ENCODE measurements around the gene FES.
"Not testable (repeated sequence)": the region's sequence is repeated elsewhere in the genome, so short reads cannot be mapped to it uniquely, and the experiment has no call there.

FES gene

GRCh38 chr15:90862964-90863778 lies 21.1 kb upstream of the FES start:
- no peak for DNase-seq

- no peak for DNase-seq
Observed at GRCh38 chr15:90863987-90864386, 20.3 kb upstream of the FES start.

GRCh38 chr15:90864507-90864906 lies 19.8 kb upstream of the FES start:
- DNase-seq = no peak

- DNase-seq = no peak
Observed at GRCh38 chr15:90865702-90866101, 18.6 kb upstream of the FES start.

GRCh38 chr15:90866161-90866715 lies 18.1 kb upstream of the FES start:
- DNase-seq = no peak

GRCh38 chr15:90866800-90867199 lies 17.5 kb upstream of the FES start:
- no peak for DNase-seq

GRCh38 chr15:90868261-90868689 lies 16.0 kb upstream of the FES start, which contains the start of gene FURIN:
Gene FURIN, plus strand, starts transcription at chr15:90868588. Its CDS starts 7,153 bp downstream, at chr15:90875741.
- DNase-seq = no peak

GRCh38 chr15:90869140-90869541 lies 15.2 kb upstream of the FES start:
- DNase-seq = no peak

- DNase-seq = no peak
Observed at GRCh38 chr15:90869601-90870353, 14.5 kb upstream of the FES start.

- DNase-seq = peak; percentile 30
Observed at GRCh38 chr15:90870354-90871138, 13.8 kb upstream of the FES start.

- peak; percentile 44 for DNase-seq
Observed at GRCh38 chr15:90871139-90871715, 13.1 kb upstream of the FES start.

- DNase-seq = peak; percentile 28
Observed at GRCh38 chr15:90871716-90872485, 12.4 kb upstream of the FES start.

GRCh38 chr15:90872486-90873184 lies 11.7 kb upstream of the FES start:
- DNase-seq = no peak

- no peak for DNase-seq
Observed at GRCh38 chr15:90873488-90873997, 10.8 kb upstream of the FES start.

- no peak for DNase-seq
Observed at GRCh38 chr15:90873998-90874605, 10.2 kb upstream of the FES start.

- not testable (repeated sequence) for DNase-seq
Observed at GRCh38 chr15:90874986-90875385, 9.3 kb upstream of the FES start.

- DNase-seq = no peak
Observed at GRCh38 chr15:90875549-90875981, 8.7 kb upstream of the FES start.

- no peak for DNase-seq
Observed at GRCh38 chr15:90876046-90876445, 8.3 kb upstream of the FES start.

- DNase-seq = no peak
Observed at GRCh38 chr15:90876512-90877170, 7.7 kb upstream of the FES start.

GRCh38 chr15:90877315-90877714 lies 7.0 kb upstream of the FES start:
- DNase-seq = no peak

Data from RPMI8226 (cell line).